ENCODE measurements around the gene VPS33B.

Gene VPS33B

GRCh38 chr15:90959028-90959595 lies 63.3 kb downstream of the VPS33B start:
- no peak for DNase-seq (ENCODE audit: low spot score in 2 of 2)
- Histone ChIP-seq H3K4me3 (no peak overlapping the region), H3K9me3 (no peaks in the 10 kb centered on the region), H3K36me3 (replicated peaks) (peaks cover 59% of the 10 kb centered on the region), H3K27me3 (ENCODE audit: low read depth) (no peaks in the 10 kb centered on the region), H3K4me1 (peaks cover 10% of the 10 kb centered on the region)
- in situ Hi-C loops (cut with MboI; ENCODE audit: low sequenced_read_pairs), result loop anchor here (5.0 to 25.0 kb wide), 2 partner anchors 33 to 1347 kb away; partner anchors contain the start of gene PRC1

GRCh38 chr15:90957791-90958190 lies 64.6 kb downstream of the VPS33B start:
- in situ Hi-C loops (cut with MboI; ENCODE audit: low sequenced_read_pairs), result loop anchor here (5.0 to 25.0 kb wide), 2 partner anchors 35 to 1345 kb away; partner anchors contain the start of gene PRC1
- peaks cover 10% of the 10 kb centered on the region for H3K4me1 ChIP-seq
- peaks cover 58% of the 10 kb centered on the region for H3K36me3 ChIP-seq (replicated peaks)
- DNase-seq (ENCODE audit: low spot score in 2 of 2), result no peak
- no peaks in the 10 kb centered on the region for H3K27me3 ChIP-seq (ENCODE audit: low read depth)
- no peak overlapping the region for H3K4me3 ChIP-seq
- H3K9me3 ChIP-seq, result no peaks in the 10 kb centered on the region

- no peaks in the 10 kb centered on the region for H3K9me3 ChIP-seq
- no peaks in the 10 kb centered on the region for H3K27me3 ChIP-seq (ENCODE audit: low read depth)
- DNase-seq (ENCODE audit: low spot score in 2 of 2), result no peak
- H3K4me1 ChIP-seq, result peaks cover 10% of the 10 kb centered on the region
- H3K36me3 ChIP-seq (replicated peaks), result peaks cover 57% of the 10 kb centered on the region
- in situ Hi-C loops (cut with MboI; ENCODE audit: low sequenced_read_pairs), result loop anchor here (5.0 to 25.0 kb wide), 2 partner anchors 35 to 1345 kb away; partner anchors contain the start of gene PRC1
- no peak overlapping the region for H3K4me3 ChIP-seq
Measured at GRCh38 chr15:90957031-90957790, 65.2 kb downstream of the VPS33B start.

- no peak for DNase-seq (ENCODE audit: low spot score in 2 of 2)
- in situ Hi-C loops (cut with MboI; ENCODE audit: low sequenced_read_pairs), result loop anchor here (5.0 to 25.0 kb wide), 2 partner anchors 36 to 1344 kb away; partner anchors contain the start of gene PRC1
- H3K36me3 ChIP-seq (replicated peaks), result peaks cover 50% of the 10 kb centered on the region
Measured at GRCh38 chr15:90956274-90957030, 65.9 kb downstream of the VPS33B start.

GRCh38 chr15:90955624-90956273 lies 66.6 kb downstream of the VPS33B start:
- in situ Hi-C loops (cut with MboI; ENCODE audit: low sequenced_read_pairs), result loop anchor here (5.0 to 25.0 kb wide), 2 partner anchors 37 to 1343 kb away; partner anchors contain the start of gene PRC1
- Histone ChIP-seq H3K9me3 (no peaks in the 10 kb centered on the region), H3K4me3 (peak overlapping the region; percentile 56), H3K4me1 (peaks cover 10% of the 10 kb centered on the region), H3K27me3 (ENCODE audit: low read depth) (no peaks in the 10 kb centered on the region), H3K36me3 (replicated peaks) (peaks cover 50% of the 10 kb centered on the region)
- peak in 1 of 2 experiments; percentile 43 for DNase-seq (ENCODE audit: low spot score in 2 of 2)

More at GRCh38 chr15:90956274-90957030, 65.9 kb downstream of the VPS33B start:
- peak overlapping the region; percentile 56 for H3K4me3 ChIP-seq
- H3K4me1 ChIP-seq, result peaks cover 10% of the 10 kb centered on the region
- H3K9me3 ChIP-seq, result no peaks in the 10 kb centered on the region
- H3K27me3 ChIP-seq (ENCODE audit: low read depth), result no peaks in the 10 kb centered on the region

- Histone ChIP-seq H3K9me3 (no peaks in the 10 kb centered on the region), H3K4me1 (peaks cover 10% of the 10 kb centered on the region), H3K36me3 (replicated peaks) (peaks cover 48% of the 10 kb centered on the region), H3K4me3 (peak within 1 kb of the TSS; percentile 56), H3K27me3 (ENCODE audit: low read depth) (no peaks in the 10 kb centered on the region)
- DNase-seq (ENCODE audit: low spot score in 2 of 2), result peak; percentile 94 to 97
- in situ Hi-C loops (cut with MboI; ENCODE audit: low sequenced_read_pairs), result loop anchor here (5.0 to 25.0 kb wide), 2 partner anchors 37 to 1343 kb away; partner anchors contain the start of gene PRC1
Measured at GRCh38 chr15:90954712-90955623, 67.4 kb downstream of the VPS33B start, which contains the start of gene RCCD1. TSS of gene RCCD1 (plus strand) at chr15:90954884. CDS start at chr15:90956735, 1,851 bp downstream.

DNA sequence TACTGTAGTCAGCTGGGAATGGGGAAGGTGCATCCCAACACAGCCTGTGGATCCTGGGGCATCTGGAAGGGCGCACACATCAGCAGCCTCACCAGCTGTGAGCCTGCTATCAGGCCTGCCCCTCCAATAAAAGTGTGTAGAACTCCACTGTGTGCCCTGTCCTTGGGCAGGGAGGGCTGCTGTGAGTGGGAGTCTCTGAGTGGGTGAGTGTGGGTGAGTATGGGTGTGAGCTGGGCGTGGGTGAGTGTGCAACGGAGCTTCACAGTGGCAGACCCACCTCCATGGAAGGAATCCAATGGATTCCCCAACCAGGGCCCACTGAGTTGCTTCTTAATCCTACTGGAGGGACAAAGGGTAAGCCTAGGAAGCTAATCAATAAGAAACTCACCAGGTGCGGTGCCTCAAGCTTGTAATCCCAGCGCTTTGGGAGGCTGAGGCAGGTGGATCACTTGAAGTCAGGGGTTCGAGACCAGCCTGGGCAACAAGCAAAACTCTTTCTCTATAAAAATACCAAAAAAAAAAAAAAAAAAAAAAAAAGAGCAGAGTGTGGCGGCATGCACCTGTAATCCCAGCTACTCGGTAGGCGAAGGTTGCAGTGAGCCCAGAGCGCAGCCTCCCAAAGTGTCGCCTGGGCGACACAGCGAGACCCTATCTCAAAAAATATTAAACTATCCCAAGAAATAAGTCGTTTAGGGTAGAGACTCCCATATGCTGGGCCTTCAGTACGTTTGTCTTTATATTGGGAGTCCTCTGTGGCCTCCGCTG lies 68.3 kb downstream of the VPS33B start:
- Histone ChIP-seq H3K9me3 (no peaks in the 10 kb centered on the region), H3K36me3 (replicated peaks) (peaks cover 48% of the 10 kb centered on the region), H3K4me1 (peaks cover 10% of the 10 kb centered on the region), H3K27me3 (ENCODE audit: low read depth) (no peaks in the 10 kb centered on the region), H3K4me3 (peak overlapping the region; percentile 56)
- in situ Hi-C loops (cut with MboI; ENCODE audit: low sequenced_read_pairs), result loop anchor here (25.0 kb wide), 1 partner anchor 1342 kb away; no protein-coding TSS in a partner anchor
- DNase-seq (ENCODE audit: low spot score in 2 of 2), result no peak

DNA sequence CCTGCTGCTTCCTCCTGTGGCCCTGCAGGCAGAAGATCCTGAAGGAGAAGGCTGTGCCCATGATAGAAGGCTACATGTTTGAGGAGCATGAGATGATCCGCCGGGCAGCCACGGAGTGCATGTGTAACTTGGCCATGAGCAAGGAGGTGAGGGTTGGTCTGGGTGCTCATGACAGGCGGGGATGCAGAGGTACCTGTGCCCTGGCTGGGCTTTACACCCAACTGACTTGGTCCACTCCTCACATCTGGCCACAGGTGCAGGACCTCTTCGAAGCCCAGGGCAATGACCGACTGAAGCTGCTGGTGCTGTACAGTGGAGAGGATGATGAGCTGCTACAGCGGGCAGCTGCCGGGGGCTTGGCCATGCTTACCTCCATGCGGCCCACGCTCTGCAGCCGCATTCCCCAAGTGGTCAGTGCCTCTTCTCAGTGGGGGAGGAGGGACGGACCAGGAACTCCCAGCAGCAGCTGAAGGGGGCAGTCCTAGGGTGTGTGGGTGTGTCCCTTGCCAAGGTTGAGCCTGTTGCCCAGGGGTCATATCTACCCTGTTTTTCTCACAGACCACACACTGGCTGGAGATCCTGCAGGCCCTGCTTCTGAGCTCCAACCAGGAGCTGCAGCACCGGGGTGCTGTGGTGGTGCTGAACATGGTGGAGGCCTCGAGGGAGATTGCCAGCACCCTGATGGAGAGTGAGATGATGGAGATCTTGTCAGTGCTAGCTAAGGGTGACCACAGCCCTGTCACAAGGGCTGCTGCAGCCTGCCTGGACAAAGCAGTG lies 69.3 kb downstream of the VPS33B start:
- in situ Hi-C loops (cut with MboI; ENCODE audit: low sequenced_read_pairs), result loop anchor here (25.0 kb wide), 1 partner anchor 1341 kb away; no protein-coding TSS in a partner anchor
- Histone ChIP-seq H3K36me3 (replicated peaks) (peaks cover 53% of the 10 kb centered on the region), H3K4me3 (no peak overlapping the region), H3K27me3 (ENCODE audit: low read depth) (no peaks in the 10 kb centered on the region), H3K4me1 (peaks cover 10% of the 10 kb centered on the region), H3K9me3 (no peaks in the 10 kb centered on the region)
- no peak for DNase-seq (ENCODE audit: low spot score in 2 of 2)

DNA sequence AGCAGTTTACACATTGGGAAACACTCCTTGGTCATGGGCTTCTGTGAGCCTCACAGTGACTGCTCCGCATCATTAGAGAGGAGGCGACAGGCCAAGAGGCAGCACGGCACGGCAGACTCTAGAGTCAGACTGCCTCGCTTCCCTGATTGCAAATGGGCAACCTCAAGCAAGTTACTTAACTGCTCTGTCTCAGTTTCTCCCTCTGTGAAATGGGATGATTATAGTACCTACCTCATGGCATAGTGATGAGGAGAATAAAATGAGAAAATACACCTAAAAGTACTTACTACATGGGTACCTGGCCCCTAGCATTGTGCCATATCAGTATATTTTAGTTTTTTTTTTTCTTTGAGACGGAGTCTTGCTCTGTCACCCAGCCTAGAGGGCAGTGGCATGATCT lies 71.7 kb downstream of the VPS33B start:
- Histone ChIP-seq H3K27me3 (ENCODE audit: low read depth) (no peaks in the 10 kb centered on the region), H3K4me1 (peaks cover 2% of the 10 kb centered on the region), H3K36me3 (replicated peaks) (peaks cover 57% of the 10 kb centered on the region), H3K9me3 (no peaks in the 10 kb centered on the region), H3K4me3 (no peak overlapping the region)
- in situ Hi-C loops (cut with MboI; ENCODE audit: low sequenced_read_pairs), result loop anchor here (25.0 kb wide), 1 partner anchor 1338 kb away; no protein-coding TSS in a partner anchor
- DNase-seq (ENCODE audit: low spot score in 2 of 2), result no peak

GRCh38 chr15:90949979-90950675 lies 72.3 kb downstream of the VPS33B start:
- Histone ChIP-seq H3K27me3 (ENCODE audit: low read depth) (no peaks in the 10 kb centered on the region), H3K4me3 (no peak overlapping the region), H3K36me3 (replicated peaks) (peaks cover 62% of the 10 kb centered on the region), H3K9me3 (no peaks in the 10 kb centered on the region), H3K4me1 (peaks cover 2% of the 10 kb centered on the region; the same call in 1 of the 2 replicates)
- in situ Hi-C loops (cut with MboI; ENCODE audit: low sequenced_read_pairs), result loop anchor here (25.0 kb wide), 1 partner anchor 1338 kb away; no protein-coding TSS in a partner anchor
- no peak for DNase-seq (ENCODE audit: low spot score in 2 of 2)

Measured in HAP-1 (cell line).